ENCODE data around the gene GSK3B. TPM values are rescaled to one million over a fixed set of nuclear protein-coding genes. Genes with fewer than 3 reads are reported as not detected.
"Not testable (repeated sequence)": the region's sequence is repeated elsewhere in the genome, so short reads cannot be mapped to it uniquely, and the experiment has no call there.

Gene GSK3B
- total RNA-seq, 6 experiments from 2014 or later = 14.4 to 19.4 (median 18.4) TPM

- intact Hi-C loops (cut with DNase I) = no loop called here
These were observed 103.4 kb downstream of the GSK3B start for GRCh38 chr3:119990888-119991287.

GRCh38 chr3:119989981-119990655 is 104.1 kb downstream of the GSK3B start:
- ATAC-seq (no peak), DNase-seq (no peak)
- Histone ChIP-seq H3K4me1 (peaks cover 0 to 15% (median 4%) of the 10 kb centered on the region in 4 donors), H3K9me3 (no peaks in the 10 kb centered on the region), H3K27me3 (no peaks in the 10 kb centered on the region), H3K36me3 (no peaks in the 10 kb centered on the region), H3K4me3 (no peak overlapping the region), H3K27ac (no peak overlapping the region)
- TF ChIP-seq POLR2A (IDR thresholded peaks at IDR 0.05) (no peak), CTCF (IDR thresholded peaks at IDR 0.05) (no peak)
- intact Hi-C loops (cut with DNase I) = no loop called here
- WGBS (ENCODE audit: insufficient coverage, low coverage, low lambda C conversion rate, missing lambda C conversion rate) = over 99% methylated on average over 6 of the region's 8 CpGs

More at GRCh38 chr3:119990888-119991287, 103.4 kb downstream of the GSK3B start:
- H3K27ac ChIP-seq = no peak overlapping the region
- TF ChIP-seq CTCF (IDR thresholded peaks at IDR 0.05) (no peak), POLR2A (IDR thresholded peaks at IDR 0.05) (no peak)
- no peaks in the 10 kb centered on the region for H3K9me3 ChIP-seq
- H3K4me1 ChIP-seq = peaks cover 0 to 15% (median 4%) of the 10 kb centered on the region in 4 donors
- H3K36me3 ChIP-seq = no peaks in the 10 kb centered on the region
- no peak for DNase-seq
- peak in 1 of 4 donors; percentile 43 for ATAC-seq
- no peak overlapping the region for H3K4me3 ChIP-seq
- H3K27me3 ChIP-seq = no peaks in the 10 kb centered on the region

- intact Hi-C loops (cut with DNase I); ATAC-seq; H3K9me3 ChIP-seq; DNase-seq; H3K4me1 ChIP-seq; H3K27me3 ChIP-seq; H3K4me3 ChIP-seq; H3K27ac ChIP-seq; H3K36me3 ChIP-seq: not testable (repeated sequence)
- 100% methylated on average over 3 of the region's 4 CpGs for WGBS (ENCODE audit: insufficient coverage, low coverage, low lambda C conversion rate, missing lambda C conversion rate)
These were observed 107.4 kb downstream of the GSK3B start for GRCh38 chr3:119986812-119987211.

GRCh38 chr3:119981386-119981785 is 112.9 kb downstream of the GSK3B start:
- Histone ChIP-seq H3K27me3 (no peaks in the 10 kb centered on the region), H3K4me1 (no peaks in the 10 kb centered on the region), H3K27ac (no peak overlapping the region), H3K9me3 (no peaks in the 10 kb centered on the region), H3K36me3 (no peaks in the 10 kb centered on the region), H3K4me3 (no peak overlapping the region)
- 100% methylated on average over 3 of the region's 14 CpGs for WGBS (ENCODE audit: insufficient coverage, low coverage, low lambda C conversion rate, missing lambda C conversion rate)
- DNase-seq = no peak
- TF ChIP-seq POLR2A (IDR thresholded peaks at IDR 0.05) (no peak), CTCF (IDR thresholded peaks at IDR 0.05) (no peak)
- no peak for ATAC-seq
- intact Hi-C loops (cut with DNase I) = no loop called here

GRCh38 chr3:119978554-119979208 is 115.6 kb downstream of the GSK3B start:
- 81% methylated on average over 6 of the region's 11 CpGs for WGBS (ENCODE audit: insufficient coverage, low coverage, low lambda C conversion rate, missing lambda C conversion rate)

More at GRCh38 chr3:119978554-119979208, 115.6 kb downstream of the GSK3B start:
- no peak for DNase-seq
- H3K9me3 ChIP-seq = no peaks in the 10 kb centered on the region
- no peaks in the 10 kb centered on the region for H3K36me3 ChIP-seq
- TF ChIP-seq CTCF (IDR thresholded peaks at IDR 0.05) (no peak), POLR2A (IDR thresholded peaks at IDR 0.05) (no peak)
- H3K27ac ChIP-seq = no peak overlapping the region
- no peaks in the 10 kb centered on the region for H3K27me3 ChIP-seq
- no peak for ATAC-seq
- no peak overlapping the region for H3K4me3 ChIP-seq
- H3K4me1 ChIP-seq = no peaks in the 10 kb centered on the region
- intact Hi-C loops (cut with DNase I) = no loop called here
